ENCODE results near the gene RNF38.

DNA sequence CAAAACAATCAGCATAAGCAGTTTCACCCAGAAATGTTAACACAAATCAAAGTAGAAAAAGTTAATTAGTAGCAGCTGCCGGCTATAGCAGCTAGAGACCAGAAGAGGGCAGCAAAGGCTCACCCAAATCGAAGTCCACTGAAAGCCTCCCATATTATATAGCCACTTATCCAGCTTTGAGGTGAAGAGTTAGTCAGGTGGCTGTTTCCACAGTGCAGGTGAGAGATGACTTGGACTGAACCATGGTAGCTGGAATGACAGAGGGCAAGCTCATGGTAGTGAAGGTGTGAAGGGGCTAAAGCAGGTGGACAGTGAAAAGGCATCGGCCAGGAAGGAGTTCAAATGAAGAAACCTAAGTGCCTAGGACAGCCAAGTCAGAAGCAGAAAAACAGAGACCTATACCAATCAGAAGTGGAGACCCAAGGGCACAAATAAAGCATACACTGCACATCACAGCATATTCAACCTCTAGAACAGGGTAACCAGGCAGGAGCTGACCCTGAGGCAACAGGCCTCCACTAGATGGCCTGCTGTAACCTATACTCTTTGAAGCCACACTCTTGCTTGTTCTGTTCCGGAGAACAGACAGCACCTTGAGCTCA is 7.2 kb upstream of the RNF38 start:
- no peak for TF ChIP-seq EZH2 (IDR thresholded peaks at IDR 0.05; ENCODE audit: insufficient read depth, poor library complexity, severe bottlenecking)
- no peak for TF ChIP-seq EZH2phosphoT487 (IDR thresholded peaks at IDR 0.05; ENCODE audit: insufficient read depth, low read depth)
